ENCODE results near the gene NUCKS1. TPM values are rescaled to one million over a fixed set of nuclear protein-coding genes. Genes with fewer than 3 reads are reported as not detected.
A peak's percentile ranks its signal among the peaks of the same experiment; 100 is the strongest.

NUCKS1 gene
- polyA plus RNA-seq, 3 donors = 4.2 to 4.9 (median 4.2) TPM

DNA sequence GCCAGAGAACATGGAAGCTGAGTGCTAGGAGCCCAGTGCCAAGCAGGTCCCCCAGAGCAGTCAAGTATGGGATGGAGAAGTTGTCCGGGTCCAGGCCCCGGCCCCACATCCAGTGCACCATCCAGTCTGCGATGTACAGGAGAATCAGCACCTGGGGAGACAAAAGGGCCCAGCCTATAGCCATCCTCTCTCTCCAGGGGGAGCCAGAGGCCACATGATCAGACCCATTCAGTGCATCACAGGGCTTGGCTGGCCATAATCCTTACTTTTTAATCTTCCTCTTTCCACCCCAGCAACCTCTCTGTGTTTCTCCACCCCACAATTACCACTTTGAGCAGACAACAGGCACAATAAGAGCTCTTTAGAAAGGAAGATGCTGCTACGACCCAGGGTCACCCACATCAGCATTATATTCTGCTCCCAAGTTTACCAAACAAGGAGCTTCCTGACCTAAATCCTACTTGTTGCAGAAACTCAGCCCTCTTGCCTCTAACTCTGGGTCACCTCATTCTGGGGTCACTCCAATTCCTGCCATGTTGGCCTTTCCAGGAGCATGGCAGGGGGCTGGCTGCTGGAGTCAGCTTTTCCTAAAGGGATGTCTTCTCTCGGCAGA, 41.7 kb upstream of the NUCKS1 start:
- H3K4me1 ChIP-seq (ENCODE audit: control insufficient read depth in 1 of 2, insufficient read depth in 2 of 2, low read length in 2 of 2) = peaks cover 19% of the 10 kb centered on the region in 2 donors
- Mint-ChIP-seq H3K4me3 (no peak overlapping the region), H3K27me3 (ENCODE audit: low read depth in 3 of 3) (no peaks in the 10 kb centered on the region), H3K4me1 (peaks cover 27% of the 10 kb centered on the region), H3K9me3 (no peaks in the 10 kb centered on the region), H3K27ac (peak overlapping the region in 1 of 7 donors; percentile 39), H3K36me3 (peaks cover 0 to 7% of the 10 kb centered on the region in 2 donors)
- H3K27ac ChIP-seq (ENCODE audit: low read depth in 1 of 2, low read length in 2 of 2) = no peak overlapping the region
- no peaks in the 10 kb centered on the region for H3K79me2 ChIP-seq (ENCODE audit: insufficient read depth, low read length)
- peak; percentile 51 to 65 (median 63) for DNase-seq
- no peak overlapping the region for H2AFZ ChIP-seq (ENCODE audit: insufficient read depth, low read depth, low read length, poor library complexity, severe bottlenecking)
- no peaks in the 10 kb centered on the region for H4K20me1 ChIP-seq (ENCODE audit: insufficient read depth, low read length)
- intact Hi-C loops (cut with micrococcal nuclease) = loop anchor here (2.0 to 5.0 kb wide), 4 partner anchors 126 to 316 kb away; no protein-coding TSS in a partner anchor
- no peaks in the 10 kb centered on the region for H3K27me3 ChIP-seq (ENCODE audit: control insufficient read depth in 2 of 2, insufficient read depth in 2 of 2, low read length in 2 of 2)
- H3K9me3 ChIP-seq (replicated peaks in 1 of 2; ENCODE audit: control insufficient read depth in 1 of 2, insufficient read depth in 1 of 2, low read length in 2 of 2) = no peaks in the 10 kb centered on the region
- no peaks in the 10 kb centered on the region for H3K36me3 ChIP-seq (replicated peaks in 1 of 2; ENCODE audit: control insufficient read depth in 1 of 2, insufficient read depth in 2 of 2, low read length in 2 of 2)
- H3K4me2 ChIP-seq (replicated peaks; ENCODE audit: extremely low read depth, low read length, poor library complexity, severe bottlenecking) = no peak overlapping the region
- H3K4me3 ChIP-seq (replicated peaks in 1 of 3; ENCODE audit: low read depth in 2 of 3, low read length in 3 of 3) = no peak overlapping the region
- TF ChIP-seq, protein P1, sequence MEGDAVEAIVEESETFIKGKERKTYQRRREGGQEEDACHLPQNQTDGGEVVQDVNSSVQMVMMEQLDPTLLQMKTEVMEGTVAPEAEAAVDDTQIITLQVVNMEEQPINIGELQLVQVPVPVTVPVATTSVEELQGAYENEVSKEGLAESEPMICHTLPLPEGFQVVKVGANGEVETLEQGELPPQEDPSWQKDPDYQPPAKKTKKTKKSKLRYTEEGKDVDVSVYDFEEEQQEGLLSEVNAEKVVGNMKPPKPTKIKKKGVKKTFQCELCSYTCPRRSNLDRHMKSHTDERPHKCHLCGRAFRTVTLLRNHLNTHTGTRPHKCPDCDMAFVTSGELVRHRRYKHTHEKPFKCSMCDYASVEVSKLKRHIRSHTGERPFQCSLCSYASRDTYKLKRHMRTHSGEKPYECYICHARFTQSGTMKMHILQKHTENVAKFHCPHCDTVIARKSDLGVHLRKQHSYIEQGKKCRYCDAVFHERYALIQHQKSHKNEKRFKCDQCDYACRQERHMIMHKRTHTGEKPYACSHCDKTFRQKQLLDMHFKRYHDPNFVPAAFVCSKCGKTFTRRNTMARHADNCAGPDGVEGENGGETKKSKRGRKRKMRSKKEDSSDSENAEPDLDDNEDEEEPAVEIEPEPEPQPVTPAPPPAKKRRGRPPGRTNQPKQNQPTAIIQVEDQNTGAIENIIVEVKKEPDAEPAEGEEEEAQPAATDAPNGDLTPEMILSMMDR (IDR thresholded peaks at IDR 0.05) = peak; percentile 80
- 88% methylated on average over 4 of the region's 5 CpGs for WGBS (ENCODE audit: insufficient coverage)
- no peak overlapping the region for H3K9ac ChIP-seq (ENCODE audit: insufficient read depth, low read length, poor library complexity, severe bottlenecking)

GRCh38 chr1:205787287-205787916, 37.4 kb upstream of the NUCKS1 start:
- 84% methylated on average over 6 of the region's 10 CpGs for WGBS (ENCODE audit: insufficient coverage)
- TF ChIP-seq, protein P1 (IDR thresholded peaks at IDR 0.05) = no peak
- DNase-seq = no peak
- intact Hi-C loops (cut with micrococcal nuclease) = no loop called here
- H3K27ac Mint-ChIP-seq = no peak overlapping the region
- Histone ChIP-seq H3K9ac (ENCODE audit: insufficient read depth, low read length, poor library complexity, severe bottlenecking) (no peak overlapping the region), H2AFZ (ENCODE audit: insufficient read depth, low read depth, low read length, poor library complexity, severe bottlenecking) (no peak overlapping the region), H3K4me3 (replicated peaks in 1 of 3; ENCODE audit: low read depth in 2 of 3, low read length in 3 of 3) (no peak overlapping the region), H3K79me2 (ENCODE audit: insufficient read depth, low read length) (no peaks in the 10 kb centered on the region), H3K36me3 (replicated peaks in 1 of 2; ENCODE audit: control insufficient read depth in 1 of 2, insufficient read depth in 2 of 2, low read length in 2 of 2) (no peaks in the 10 kb centered on the region), H3K27ac (ENCODE audit: low read depth in 1 of 2, low read length in 2 of 2) (no peak overlapping the region), H4K20me1 (ENCODE audit: insufficient read depth, low read length) (no peaks in the 10 kb centered on the region), H3K4me2 (replicated peaks; ENCODE audit: extremely low read depth, low read length, poor library complexity, severe bottlenecking) (no peak overlapping the region), H3K9me3 (replicated peaks in 1 of 2; ENCODE audit: control insufficient read depth in 1 of 2, insufficient read depth in 1 of 2, low read length in 2 of 2) (no peaks in the 10 kb centered on the region), H3K4me1 (ENCODE audit: control insufficient read depth in 1 of 2, insufficient read depth in 2 of 2, low read length in 2 of 2) (peaks cover 0 to 4% of the 10 kb centered on the region in 2 donors), H3K27me3 (ENCODE audit: control insufficient read depth in 2 of 2, insufficient read depth in 2 of 2, low read length in 2 of 2) (no peaks in the 10 kb centered on the region)
- no peaks in the 10 kb centered on the region for H3K9me3 Mint-ChIP-seq
- H3K36me3 Mint-ChIP-seq = peaks cover 0 to 4% of the 10 kb centered on the region in 2 donors
- peaks cover 12% of the 10 kb centered on the region for H3K4me1 Mint-ChIP-seq
- no peaks in the 10 kb centered on the region for H3K27me3 Mint-ChIP-seq (ENCODE audit: low read depth in 3 of 3)
- no peak overlapping the region for H3K4me3 Mint-ChIP-seq
